ENCODE measurements around the gene MYO1B.

MYO1B gene

GRCh38 chr2:191327484-191327883 lies 82.3 kb downstream of the MYO1B start:
- no peak for DNase-seq

- DNase-seq: no peak
Measured at GRCh38 chr2:191328150-191328809, 83.1 kb downstream of the MYO1B start.

- DNase-seq: no peak
Measured at GRCh38 chr2:191329841-191330240, 84.6 kb downstream of the MYO1B start.

- no peak for DNase-seq
Measured at GRCh38 chr2:191333911-191334357, 88.7 kb downstream of the MYO1B start.

GRCh38 chr2:191335875-191336464 lies 90.8 kb downstream of the MYO1B start:
- no peak for DNase-seq

GRCh38 chr2:191341436-191341835 lies 96.2 kb downstream of the MYO1B start:
- no peak for DNase-seq

GRCh38 chr2:191343796-191344338 lies 98.7 kb downstream of the MYO1B start:
- DNase-seq: no peak

- no peak for DNase-seq
Measured at GRCh38 chr2:191345788-191346187, 100.6 kb downstream of the MYO1B start.

GRCh38 chr2:191347154-191347553 lies 102.0 kb downstream of the MYO1B start:
- no peak for DNase-seq

- DNase-seq: no peak
Measured at GRCh38 chr2:191347881-191348280, 102.7 kb downstream of the MYO1B start.

- DNase-seq: no peak
Measured at GRCh38 chr2:191349990-191350389, 104.8 kb downstream of the MYO1B start.

GRCh38 chr2:191350826-191351225 lies 105.6 kb downstream of the MYO1B start:
- no peak for DNase-seq

GRCh38 chr2:191351298-191351697 lies 106.1 kb downstream of the MYO1B start:
- DNase-seq: no peak

GRCh38 chr2:191351921-191352320 lies 106.7 kb downstream of the MYO1B start:
- DNase-seq: no peak

- peak; percentile 39 for DNase-seq
Measured at GRCh38 chr2:191352536-191352935, 107.3 kb downstream of the MYO1B start.

- DNase-seq: no peak
Measured at GRCh38 chr2:191355170-191355758, 110.1 kb downstream of the MYO1B start.

GRCh38 chr2:191357678-191358077 lies 112.5 kb downstream of the MYO1B start:
- DNase-seq: no peak

GRCh38 chr2:191358325-191359025 lies 113.3 kb downstream of the MYO1B start:
- DNase-seq: no peak

GRCh38 chr2:191359133-191359532 lies 113.9 kb downstream of the MYO1B start:
- no peak for DNase-seq

GRCh38 chr2:191360918-191361317 lies 115.7 kb downstream of the MYO1B start:
- no peak for DNase-seq

GRCh38 chr2:191362841-191363240 lies 117.6 kb downstream of the MYO1B start:
- no peak for DNase-seq

GRCh38 chr2:191363267-191363666 lies 118.1 kb downstream of the MYO1B start:
- DNase-seq: no peak

- DNase-seq: no peak
Measured at GRCh38 chr2:191365089-191365488, 119.9 kb downstream of the MYO1B start.

- peak; percentile 43 for DNase-seq
Measured at GRCh38 chr2:191366199-191366598, 121.0 kb downstream of the MYO1B start.
